Cardiac muscle cell (in vitro differentiated cells and primary cell): ENCODE data around the gene SLC6A1. TPM values are rescaled to one million over a fixed set of nuclear protein-coding genes. Genes with fewer than 3 reads are reported as not detected.

Experiments used
- DNase-seq, 2 donors: peaks; one replicate each; pipeline versions ENCODE4 v3.0.0 to v3.0.0-alpha.2; 2010 to 2017; ENCODE audit warnings: low read depth in 1 of 2, low spot score in 1 of 2
- H3K27ac ChIP-seq: fragments of 200-600 bp; sonication (generic); 2 replicates; pipeline ENCODE4 v1.5.1; 2016
- H3K27me3 ChIP-seq: fragments of 200-600 bp; sonication (generic); 2 replicates; pipeline ENCODE4 v1.6.0; 2016; ENCODE audit warnings: control low read depth
- H3K36me3 ChIP-seq: fragments of 200-600 bp; sonication (generic); 2 replicates; pipeline ENCODE4 v1.5.1; 2016; ENCODE audit warnings: control low read depth
- H3K4me1 ChIP-seq: fragments of 200-600 bp; sonication (generic); 2 replicates; pipeline ENCODE4 v1.8.1; 2017; ENCODE audit warnings: low read depth, mild to moderate bottlenecking, mixed run types
- H3K4me3 ChIP-seq: fragments of 200-600 bp; sonication (generic); 2 replicates; pipeline ENCODE4 v1.5.1; 2016; ENCODE audit warnings: mild to moderate bottlenecking
- H3K9me3 ChIP-seq: fragments of 200-600 bp; sonication (generic); 2 replicates; pipeline ENCODE4 v1.5.1; 2017; ENCODE audit warnings: low read depth, mild to moderate bottlenecking, control low read depth
- polyA plus RNA-seq: library from polyadenylated mRNA; unstranded; fragments of >200 nt; fragmentation: Nextera tagmentation; extraction: Ambion mirVana; gene quantifications from 2 replicates; pipeline ENCODE4 v1.2.1, GENCODE V29; 2016
- total RNA-seq: library from RNA; depleted of rRNA; stranded (reverse); fragments of >200 nt; gene quantifications from 2 replicates; pipeline ENCODE4 v1.2.3, GENCODE V29; 2016
- TF ChIP-seq, protein P1 (sequence below): IDR thresholded peaks from 2 replicates; pipeline ENCODE4 v1.5.1; 2012; ENCODE audit warnings: low read depth, mild to moderate bottlenecking, low read length

The SLC6A1 gene
- total and polyA plus RNA-seq, 2 experiments from 2014 or later = not detected

DNA sequence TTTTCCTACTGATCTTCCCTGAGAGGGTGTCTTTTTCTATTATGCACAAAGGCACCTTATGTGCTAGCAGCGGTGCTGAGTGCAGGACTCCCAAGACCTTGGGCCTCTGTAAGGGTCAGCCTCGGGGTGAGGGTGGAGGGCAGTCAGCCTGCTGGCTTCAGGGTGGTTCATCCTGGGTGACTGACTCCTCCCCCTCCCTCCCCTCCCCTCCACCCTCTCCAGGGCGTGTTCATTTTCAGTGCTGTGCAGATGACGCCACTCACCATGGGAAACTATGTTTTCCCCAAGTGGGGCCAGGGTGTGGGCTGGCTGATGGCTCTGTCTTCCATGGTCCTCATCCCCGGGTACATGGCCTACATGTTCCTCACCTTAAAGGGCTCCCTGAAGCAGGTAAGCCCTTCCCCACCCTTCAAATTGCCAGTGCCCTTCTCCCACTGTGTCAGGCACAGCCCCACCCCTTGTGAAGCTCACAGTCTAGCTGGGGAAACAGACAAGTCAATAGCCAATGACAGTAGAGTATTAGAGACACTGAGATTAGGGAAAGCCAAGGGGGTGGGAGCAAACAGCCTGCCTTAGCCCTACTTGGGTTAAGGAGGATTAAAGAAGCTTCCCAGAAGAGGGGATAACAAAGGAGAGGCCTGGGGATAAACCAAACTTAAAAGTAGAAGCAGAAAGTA is 41.9 kb downstream of the SLC6A1 start:
- Histone ChIP-seq H3K4me1 (no peaks in the 10 kb centered on the region), H3K27me3 (no peaks in the 10 kb centered on the region), H3K36me3 (no peaks in the 10 kb centered on the region), H3K9me3 (no peaks in the 10 kb centered on the region), H3K4me3 (no peak overlapping the region), H3K27ac (no peak overlapping the region)
- no peak for DNase-seq
- TF ChIP-seq, protein P1, sequence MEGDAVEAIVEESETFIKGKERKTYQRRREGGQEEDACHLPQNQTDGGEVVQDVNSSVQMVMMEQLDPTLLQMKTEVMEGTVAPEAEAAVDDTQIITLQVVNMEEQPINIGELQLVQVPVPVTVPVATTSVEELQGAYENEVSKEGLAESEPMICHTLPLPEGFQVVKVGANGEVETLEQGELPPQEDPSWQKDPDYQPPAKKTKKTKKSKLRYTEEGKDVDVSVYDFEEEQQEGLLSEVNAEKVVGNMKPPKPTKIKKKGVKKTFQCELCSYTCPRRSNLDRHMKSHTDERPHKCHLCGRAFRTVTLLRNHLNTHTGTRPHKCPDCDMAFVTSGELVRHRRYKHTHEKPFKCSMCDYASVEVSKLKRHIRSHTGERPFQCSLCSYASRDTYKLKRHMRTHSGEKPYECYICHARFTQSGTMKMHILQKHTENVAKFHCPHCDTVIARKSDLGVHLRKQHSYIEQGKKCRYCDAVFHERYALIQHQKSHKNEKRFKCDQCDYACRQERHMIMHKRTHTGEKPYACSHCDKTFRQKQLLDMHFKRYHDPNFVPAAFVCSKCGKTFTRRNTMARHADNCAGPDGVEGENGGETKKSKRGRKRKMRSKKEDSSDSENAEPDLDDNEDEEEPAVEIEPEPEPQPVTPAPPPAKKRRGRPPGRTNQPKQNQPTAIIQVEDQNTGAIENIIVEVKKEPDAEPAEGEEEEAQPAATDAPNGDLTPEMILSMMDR = no peak

DNA sequence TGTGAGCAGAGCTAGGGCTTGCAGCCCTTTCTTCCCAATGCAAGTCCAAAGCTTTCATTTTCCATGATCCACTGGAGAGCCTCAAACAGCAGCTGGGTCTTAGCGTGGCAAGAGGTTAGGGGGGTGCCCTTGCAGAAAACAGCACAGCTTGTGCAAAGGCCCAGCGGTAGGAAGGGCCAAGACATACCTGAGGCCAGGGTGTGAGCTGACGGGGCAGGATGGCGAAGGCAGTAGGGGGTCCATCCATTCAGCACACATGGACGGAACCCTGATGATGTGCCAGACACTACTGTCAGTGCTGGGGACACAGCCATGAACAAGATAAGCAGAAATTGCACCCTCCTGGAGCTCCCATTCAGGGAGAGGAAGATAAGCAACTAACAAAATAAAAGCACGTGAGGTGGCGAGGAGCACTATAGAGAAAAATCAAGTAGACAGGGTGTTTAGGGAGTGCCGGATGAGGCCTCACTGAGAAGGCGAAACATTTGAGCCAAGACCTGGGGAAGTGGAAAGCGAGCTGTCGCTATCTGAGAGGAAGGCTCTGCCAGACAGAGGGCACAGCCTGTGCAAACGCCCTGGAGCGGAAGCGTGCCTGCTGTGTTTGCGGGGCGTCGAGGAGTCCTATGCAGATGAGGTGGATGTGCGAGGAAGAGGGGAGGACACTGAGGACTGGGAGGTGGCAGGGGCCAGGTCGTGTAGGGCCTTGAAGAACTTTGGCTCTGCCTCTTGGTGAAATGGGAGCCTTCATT is 43.4 kb downstream of the SLC6A1 start:
- Histone ChIP-seq H3K4me1 (no peaks in the 10 kb centered on the region), H3K36me3 (no peaks in the 10 kb centered on the region), H3K27me3 (no peaks in the 10 kb centered on the region), H3K9me3 (no peaks in the 10 kb centered on the region), H3K4me3 (no peak overlapping the region), H3K27ac (no peak overlapping the region)
- TF ChIP-seq, protein P1 = no peak
- DNase-seq = no peak

DNA sequence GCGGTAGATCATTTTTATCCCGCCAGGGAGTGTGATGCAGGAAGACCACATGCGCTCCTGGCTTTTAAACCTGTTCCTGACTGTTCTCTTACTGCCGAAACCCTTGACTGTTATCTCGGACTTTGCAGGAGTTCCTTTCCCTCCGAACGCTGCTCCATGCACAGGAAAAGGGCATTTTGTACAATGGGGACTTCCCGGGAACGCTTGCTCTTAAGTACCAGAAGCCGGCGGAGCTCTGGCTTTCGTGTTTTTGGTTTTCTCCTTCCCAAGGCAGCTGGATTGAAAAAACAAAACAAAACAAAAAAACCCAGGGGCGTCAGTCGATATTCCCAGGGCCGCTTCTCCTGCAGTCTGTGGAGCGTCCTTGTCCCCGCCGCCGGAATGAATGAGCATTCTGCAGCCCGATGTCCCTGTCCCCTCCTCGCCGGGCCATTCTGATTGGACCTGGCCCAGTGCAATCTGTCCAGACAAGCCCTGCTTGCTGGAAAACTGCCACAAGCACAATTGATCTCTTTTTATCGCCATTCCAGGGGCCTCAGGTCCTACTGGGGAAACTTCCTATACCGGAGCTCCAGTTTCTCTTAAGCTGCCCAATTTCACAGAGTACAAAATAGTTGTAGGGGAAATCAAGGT is 44.8 kb downstream of the SLC6A1 start:
- Histone ChIP-seq H3K9me3 (no peaks in the 10 kb centered on the region), H3K27ac (no peak overlapping the region), H3K4me1 (no peaks in the 10 kb centered on the region), H3K36me3 (no peaks in the 10 kb centered on the region), H3K27me3 (no peaks in the 10 kb centered on the region), H3K4me3 (no peak overlapping the region)
- no peak for DNase-seq
- TF ChIP-seq, protein P1 = no peak

DNA sequence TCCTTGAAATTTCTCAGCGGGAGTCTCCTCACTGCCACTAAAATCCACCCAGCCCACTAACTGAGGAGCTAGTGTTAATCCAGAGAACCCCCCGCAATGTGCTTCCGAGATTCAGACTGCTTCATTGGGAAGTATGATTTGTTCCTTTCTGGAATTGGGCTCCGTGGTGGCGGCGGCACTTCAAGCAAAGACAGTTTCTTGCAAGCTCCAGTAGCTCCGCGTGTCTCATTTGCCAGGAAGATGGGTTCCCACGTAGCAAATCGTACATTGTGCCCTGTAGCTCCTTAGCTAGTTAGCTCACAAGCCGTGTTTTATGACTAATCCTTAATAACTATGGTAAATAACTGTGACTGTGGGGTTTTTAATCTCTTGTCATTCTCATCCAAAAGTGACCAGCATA is 45.4 kb downstream of the SLC6A1 start:
- Histone ChIP-seq H3K9me3 (no peaks in the 10 kb centered on the region), H3K27ac (no peak overlapping the region), H3K4me1 (no peaks in the 10 kb centered on the region), H3K4me3 (no peak overlapping the region), H3K27me3 (no peaks in the 10 kb centered on the region), H3K36me3 (no peaks in the 10 kb centered on the region)
- TF ChIP-seq, protein P1 = no peak
- no peak for DNase-seq

DNA sequence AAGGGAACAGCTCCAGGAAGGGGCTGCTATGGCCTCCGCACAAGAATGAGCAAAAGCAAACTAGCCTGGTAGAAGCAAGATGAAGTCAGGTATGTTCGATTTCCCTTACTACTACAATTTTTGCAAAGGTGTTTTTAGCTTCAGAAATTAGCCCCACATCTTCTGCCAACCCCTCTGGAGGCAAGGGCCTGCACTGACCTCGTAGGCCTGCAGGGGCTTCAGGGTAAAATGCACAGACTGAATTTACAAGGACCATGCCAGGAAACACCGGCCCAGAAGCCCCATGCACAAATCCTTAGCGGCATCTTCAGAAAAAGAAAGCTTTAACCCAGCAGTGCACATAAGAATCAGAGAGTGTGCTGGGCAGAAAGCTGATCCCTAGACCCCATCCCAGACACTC is 53.0 kb downstream of the SLC6A1 start:
- H3K27ac ChIP-seq = no peak overlapping the region
- DNase-seq = no peak
- H3K9me3 ChIP-seq = no peaks in the 10 kb centered on the region
- no peak overlapping the region for H3K4me3 ChIP-seq
- H3K4me1 ChIP-seq = no peaks in the 10 kb centered on the region
- TF ChIP-seq, protein P1 = no peak
- H3K27me3 ChIP-seq = peaks cover 4% of the 10 kb centered on the region
- no peaks in the 10 kb centered on the region for H3K36me3 ChIP-seq
